Measurements from ENCODE around the gene ADSS1. TPM values are rescaled to one million over a fixed set of nuclear protein-coding genes. Genes with fewer than 3 reads are reported as not detected.

The ADSS1 gene
- total and polyA plus RNA-seq, 2 donors (not counting 1 experiment from before 2014, with no cell fraction given), result 2.2 to 3.5 TPM

DNA sequence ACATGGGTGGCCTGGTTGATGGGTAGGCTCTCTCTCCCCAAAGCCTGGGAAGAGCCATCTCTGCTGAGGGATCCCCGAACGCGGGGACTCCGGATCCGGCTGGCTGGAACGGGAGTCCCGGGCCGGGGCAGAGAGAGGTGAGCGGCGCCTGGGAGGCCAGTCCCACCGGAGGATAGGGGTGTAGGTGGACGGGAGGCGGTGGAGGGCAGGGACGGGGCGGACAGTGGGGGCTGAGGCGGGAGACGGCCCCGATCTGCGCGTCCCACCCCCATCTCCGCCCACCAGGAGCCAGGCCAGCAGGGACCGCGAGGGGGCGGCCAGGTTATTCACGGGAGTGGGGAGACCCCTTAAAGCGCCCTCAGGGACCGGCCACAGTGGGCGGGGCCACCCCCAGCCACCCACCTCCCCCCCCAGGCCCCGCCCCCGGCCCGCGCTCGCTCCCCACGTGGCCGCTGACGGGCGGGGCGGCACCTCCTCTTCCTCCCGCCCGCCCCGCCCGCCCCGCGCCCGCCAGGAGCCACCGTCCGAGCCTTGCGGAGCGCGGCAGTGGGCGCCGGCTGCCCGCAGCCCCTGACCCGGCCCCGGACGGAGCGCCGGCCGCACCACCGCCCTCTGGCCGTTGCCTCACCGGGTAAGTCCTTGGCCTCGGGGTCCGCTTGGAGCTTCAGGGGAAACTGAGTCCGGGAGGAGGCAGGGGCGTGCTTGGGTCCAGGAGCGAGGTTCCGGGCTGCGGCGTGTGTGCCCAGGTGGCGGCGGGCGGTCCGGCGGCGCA lies 34.7 kb upstream of the ADSS1 start, which contains the start of gene INF2:
Gene INF2 (plus strand): TSS at position 510 of the 772 bp plus-strand sequence. CDS start 11,748 bp downstream, outside the sequence.
- Histone ChIP-seq H3K9ac (ENCODE audit: insufficient read depth, low read length) (peak within 1 kb of the TSS; percentile 82), H3K36me3 (ENCODE audit: control insufficient read depth, insufficient read depth, low read length) (peaks cover 13% of the 10 kb centered on the region), H3K4me1 (ENCODE audit: control insufficient read depth, extremely low read depth, insufficient read depth, low read length) (peaks cover 33% of the 10 kb centered on the region), H3K79me2 (ENCODE audit: control insufficient read depth, insufficient read depth, low read length) (peaks cover 48% of the 10 kb centered on the region), H2AFZ (ENCODE audit: low read length) (peak within 1 kb of the TSS; percentile 29), H4K20me1 (ENCODE audit: control insufficient read depth, extremely low read depth, insufficient read depth, low read length) (peaks cover 3% of the 10 kb centered on the region), H3K27ac (ENCODE audit: insufficient read depth, low read length) (peak within 1 kb of the TSS; percentile 80), H3K4me3 (replicated peaks in 1 of 4; ENCODE audit: control extremely low read depth in 1 of 4, insufficient read depth in 1 of 4, low read depth in 3 of 4, low read length in 4 of 4) (peak within 1 kb of the TSS; percentile 77 to 93 (median 90)), H3K27me3 (ENCODE audit: control insufficient read depth, insufficient read depth, low read length) (no peaks in the 10 kb centered on the region), H3K9me3 (ENCODE audit: control insufficient read depth, insufficient read depth, low read depth, low read length) (no peaks in the 10 kb centered on the region), H3K4me2 (ENCODE audit: extremely low read depth, insufficient read depth, low read length) (peak within 1 kb of the TSS; percentile 98)
- DNase-seq (ENCODE audit: low read depth in 2 of 2), result peak; percentile 41 to 56
- TF ChIP-seq, protein P1, sequence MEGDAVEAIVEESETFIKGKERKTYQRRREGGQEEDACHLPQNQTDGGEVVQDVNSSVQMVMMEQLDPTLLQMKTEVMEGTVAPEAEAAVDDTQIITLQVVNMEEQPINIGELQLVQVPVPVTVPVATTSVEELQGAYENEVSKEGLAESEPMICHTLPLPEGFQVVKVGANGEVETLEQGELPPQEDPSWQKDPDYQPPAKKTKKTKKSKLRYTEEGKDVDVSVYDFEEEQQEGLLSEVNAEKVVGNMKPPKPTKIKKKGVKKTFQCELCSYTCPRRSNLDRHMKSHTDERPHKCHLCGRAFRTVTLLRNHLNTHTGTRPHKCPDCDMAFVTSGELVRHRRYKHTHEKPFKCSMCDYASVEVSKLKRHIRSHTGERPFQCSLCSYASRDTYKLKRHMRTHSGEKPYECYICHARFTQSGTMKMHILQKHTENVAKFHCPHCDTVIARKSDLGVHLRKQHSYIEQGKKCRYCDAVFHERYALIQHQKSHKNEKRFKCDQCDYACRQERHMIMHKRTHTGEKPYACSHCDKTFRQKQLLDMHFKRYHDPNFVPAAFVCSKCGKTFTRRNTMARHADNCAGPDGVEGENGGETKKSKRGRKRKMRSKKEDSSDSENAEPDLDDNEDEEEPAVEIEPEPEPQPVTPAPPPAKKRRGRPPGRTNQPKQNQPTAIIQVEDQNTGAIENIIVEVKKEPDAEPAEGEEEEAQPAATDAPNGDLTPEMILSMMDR (conservative IDR thresholded peaks at IDR 0.05 in 1 of 2, IDR thresholded peaks at IDR 0.05 in 1 of 2; ENCODE audit: low read depth in 1 of 2, low read length in 2 of 2), result no peak
- no peak for TF ChIP-seq EZH2 (IDR thresholded peaks at IDR 0.05; ENCODE audit: low read length, missing control alignments)

DNA sequence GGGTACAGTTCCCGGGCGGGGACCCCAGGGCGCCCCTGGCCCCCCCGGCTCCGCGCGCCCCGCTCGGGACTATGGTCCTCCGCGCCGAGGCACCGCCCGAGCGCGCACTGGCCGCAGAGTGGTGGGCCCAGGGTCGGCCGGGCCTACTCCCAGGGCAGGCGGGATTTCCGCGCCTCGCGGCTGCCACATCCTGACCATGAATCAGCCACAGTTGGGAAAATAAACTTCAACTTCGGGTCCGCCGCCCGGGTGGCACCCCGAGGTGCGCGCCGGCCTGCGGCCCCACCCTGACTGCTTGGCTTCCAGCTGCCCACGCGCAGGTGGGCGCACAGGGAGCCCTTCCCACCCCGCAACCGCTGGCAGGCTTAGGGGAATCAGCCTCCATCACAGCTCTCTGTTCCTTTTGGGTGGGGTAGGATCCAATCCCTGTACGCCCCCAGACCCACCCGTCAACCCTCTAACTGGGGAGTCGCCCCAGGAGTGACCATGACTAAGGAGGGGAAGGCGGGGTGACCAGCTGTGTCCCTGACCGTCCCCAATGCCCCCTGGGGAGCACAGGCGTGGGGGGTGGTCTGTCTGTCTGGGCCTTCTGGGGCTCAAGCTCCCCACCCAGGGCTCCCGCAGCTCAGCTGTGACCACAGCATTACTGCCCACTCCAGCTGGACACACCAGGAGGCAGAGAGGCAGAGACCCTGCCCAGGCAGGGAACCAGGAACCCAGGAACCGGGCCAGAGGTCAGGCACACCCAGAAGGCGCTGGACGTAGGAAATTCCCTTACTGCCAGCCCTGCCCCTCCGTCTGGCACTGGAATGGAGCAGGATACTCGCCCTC lies 33.9 kb upstream of the ADSS1 start:
- Histone ChIP-seq H4K20me1 (ENCODE audit: control insufficient read depth, extremely low read depth, insufficient read depth, low read length) (peaks cover 3% of the 10 kb centered on the region), H3K79me2 (ENCODE audit: control insufficient read depth, insufficient read depth, low read length) (peaks cover 56% of the 10 kb centered on the region), H3K9ac (ENCODE audit: insufficient read depth, low read length) (peak overlapping the region; percentile 82), H2AFZ (ENCODE audit: low read length) (no peak overlapping the region), H3K4me2 (ENCODE audit: extremely low read depth, insufficient read depth, low read length) (peak overlapping the region; percentile 98), H3K27ac (ENCODE audit: insufficient read depth, low read length) (peak overlapping the region; percentile 80), H3K4me1 (ENCODE audit: control insufficient read depth, extremely low read depth, insufficient read depth, low read length) (peaks cover 33% of the 10 kb centered on the region), H3K27me3 (ENCODE audit: control insufficient read depth, insufficient read depth, low read length) (no peaks in the 10 kb centered on the region), H3K4me3 (replicated peaks in 1 of 4; ENCODE audit: control extremely low read depth in 1 of 4, insufficient read depth in 1 of 4, low read depth in 3 of 4, low read length in 4 of 4) (peak overlapping the region; percentile 77 to 93 (median 90)), H3K36me3 (ENCODE audit: control insufficient read depth, insufficient read depth, low read length) (peaks cover 17% of the 10 kb centered on the region), H3K9me3 (ENCODE audit: control insufficient read depth, insufficient read depth, low read depth, low read length) (no peaks in the 10 kb centered on the region)
- peak in 1 of 2 donors; percentile 17 for DNase-seq (ENCODE audit: low read depth in 2 of 2)
- TF ChIP-seq EZH2 (IDR thresholded peaks at IDR 0.05; ENCODE audit: low read length, missing control alignments), result no peak
- TF ChIP-seq, protein P1 (conservative IDR thresholded peaks at IDR 0.05 in 1 of 2, IDR thresholded peaks at IDR 0.05 in 1 of 2; ENCODE audit: low read depth in 1 of 2, low read length in 2 of 2), result no peak

All from fibroblast of lung (primary cell).